Adrenal gland (tissue), 12 donors: ENCODE results near the gene PRKN. TPM values are rescaled to one million over a fixed set of nuclear protein-coding genes. Genes with fewer than 3 reads are reported as not detected.

ENCODE experiments used
- DNase-seq, 7 donors: peaks; one replicate each; pipeline ENCODE4 v3.0.0-alpha.2; 2019 to 2020
- H3K27ac ChIP-seq, 5 donors: fragments of 200-600 bp; sonication (generic) in 4 of 5; 1 replicate in 3 of 5; 2 replicates in 2 of 5; pipeline versions ENCODE4 v1.5.1 to v1.8.0; 2016 to 2020; ENCODE audit warnings: mild to moderate bottlenecking in 1 of 5
- H3K27me3 ChIP-seq: fragments of 200-600 bp; 2 replicates; pipeline ENCODE4 v1.8.0; 2021
- H3K36me3 ChIP-seq, 2 donors: fragments of 200-600 bp; replicated peaks in 1 of 2; 1 replicate in 1 of 2; 2 replicates in 1 of 2; pipeline versions ENCODE4 v1.5.1 to v1.8.0; 2018 to 2022
- H3K4me1 ChIP-seq, 2 donors: fragments of 200-600 bp; replicated peaks in 1 of 2; 1 replicate in 1 of 2; 2 replicates in 1 of 2; pipeline versions ENCODE4 v1.5.1 to v1.8.0; 2018 to 2021
- H3K4me3 ChIP-seq, 4 donors: fragments of 200-600 bp; sonication (generic) in 3 of 4; one replicate each; pipeline ENCODE4 v1.5.1; 2016 to 2018
- H3K9me3 ChIP-seq, 3 donors: fragments of 200-600 bp; sonication (generic) in 1 of 3; replicated peaks in 1 of 3; 1 replicate in 2 of 3; 2 replicates in 1 of 3; pipeline versions ENCODE4 v1.5.1 to v1.8.0; 2016 to 2021
- CTCF ChIP-seq, 6 experiments: fragments of 450-650 bp in 4 of 6; fragments of 200-600 bp in 2 of 6; sonication (generic) in 1 of 6; IDR thresholded peaks; 1 replicate in 5 of 6; 2 replicates in 1 of 6; pipeline versions ENCODE4 v1.5.1 to v1.8.0; 2016 to 2021; ENCODE audit warnings: antibody characterized with exemption in 6 of 6, mild to moderate bottlenecking in 2 of 6, moderate library complexity in 1 of 6
- POLR2A ChIP-seq, 2 donors: fragments of 450-650 bp; IDR thresholded peaks; one replicate each; pipeline ENCODE4 v1.6.1; 2017; ENCODE audit warnings: antibody characterized with exemption in 2 of 2, mild to moderate bottlenecking in 2 of 2, moderate library complexity in 1 of 2
- WGBS, 4 donors: extraction: QIAGEN DNeasy Blood & Tissue Kit in 2 of 4; methylation state at CpG; one replicate each; pipeline versions ENCODE4 v1.1.5 to v1.1.7; 2013 to 2017; 5-methylcytosine and 5-hydroxymethylcytosine counted together
- intact Hi-C, 2 donors: fragments of 100-400 bp; cut with DNase I; formaldehyde crosslinking; loops; one replicate each; pipeline versions ENCODE4 v1.14.1 to v1.15.0; 2022 to 2023
- polyA plus RNA-seq, 3 donors: library from polyadenylated mRNA; stranded (reverse); fragments of 200-250 nt in 2 of 3; fragments of 350-450 nt in 1 of 3; fragmentation: Illumina TruSeq in 1 of 3; extraction: RNeasy Lipid Tissue Mini Kit (QIAGEN cat#74804) in 1 of 3; gene quantifications; one replicate each; pipeline ENCODE4 v1.2.3, GENCODE V29; 2013 to 2014
- total RNA-seq, 9 donors: library from RNA; depleted of rRNA in 4 of 9; stranded (reverse); fragments of >200 nt in 4 of 9; fragments of 120-200 nt in 1 of 9; fragmentation: NEBNext Ultra II Directional in 1 of 9; extraction: Animal tissue kit (Norgen Biotek cat#: 25700) in 1 of 9; gene quantifications; one replicate each; pipeline versions ENCODE4 v1.1.0 to v1.2.4, GENCODE V29; 2013 to 2023
- donor health status: healthy with polysubstance abuse.
- donor health status: Bipolar disorder and iron deficiency.
- donor health status: DM: yes; HTN: yes; CAD: no.
- donor health status: DM: no; HTN: no; CAD: no.
- donor health status: DM: no; HTN: no; CAD: no.
- donor health status: DM: yes; HTN: yes; CAD: no.

Gene PRKN
- total and polyA plus RNA-seq, 12 donors, result 1.9 to 159 (median 13.3) TPM

GRCh38 chr6:162019349-162019748, 708.2 kb downstream of the PRKN start:
- no peak overlapping the region for H3K27ac ChIP-seq
- no peak overlapping the region for H3K4me3 ChIP-seq
- intact Hi-C loops, result no loop called here
- no peak for TF ChIP-seq POLR2A (IDR thresholded peaks at IDR 0.05)
- TF ChIP-seq CTCF (IDR thresholded peaks at IDR 0.05), result no peak
- WGBS, 4 donors, result 41 to 61% (median 50%) methylated on average over 6 of the region's 6 CpGs
- no peaks in the 10 kb centered on the region for H3K9me3 ChIP-seq
- no peaks in the 10 kb centered on the region for H3K36me3 ChIP-seq
- no peaks in the 10 kb centered on the region for H3K27me3 ChIP-seq
- no peaks in the 10 kb centered on the region for H3K4me1 ChIP-seq
- DNase-seq, result no peak

- 68 to 85% (median 74%) methylated on average over 5 of the region's 5 CpGs for WGBS, 4 donors
- Histone ChIP-seq H3K4me1 (no peaks in the 10 kb centered on the region), H3K27me3 (no peaks in the 10 kb centered on the region), H3K9me3 (no peaks in the 10 kb centered on the region), H3K27ac (no peak overlapping the region), H3K36me3 (no peaks in the 10 kb centered on the region), H3K4me3 (no peak overlapping the region)
- TF ChIP-seq CTCF (IDR thresholded peaks at IDR 0.05) (no peak), POLR2A (IDR thresholded peaks at IDR 0.05) (no peak)
- no peak for DNase-seq
- intact Hi-C loops, result no loop called here
These were observed 710.0 kb downstream of the PRKN start for GRCh38 chr6:162017536-162017935.

GRCh38 chr6:162014069-162014811, 713.3 kb downstream of the PRKN start:
- no peak overlapping the region for H3K27ac ChIP-seq
- DNase-seq, result no peak
- H3K27me3 ChIP-seq, result no peaks in the 10 kb centered on the region
- H3K4me3 ChIP-seq, result no peak overlapping the region
- H3K9me3 ChIP-seq, result no peaks in the 10 kb centered on the region
- 79 to 90% (median 86%) methylated on average over 11 to 13 of the region's 13 CpGs for WGBS, 4 donors
- TF ChIP-seq CTCF (IDR thresholded peaks at IDR 0.05) (no peak), POLR2A (IDR thresholded peaks at IDR 0.05) (no peak)
- H3K4me1 ChIP-seq, result no peaks in the 10 kb centered on the region
- no peaks in the 10 kb centered on the region for H3K36me3 ChIP-seq
- intact Hi-C loops, result no loop called here

GRCh38 chr6:162005372-162005771, 722.2 kb downstream of the PRKN start:
- no peak for DNase-seq
- TF ChIP-seq CTCF (IDR thresholded peaks at IDR 0.05) (no peak), POLR2A (IDR thresholded peaks at IDR 0.05) (no peak)
- 77 to 84% (median 79%) methylated on average over 4 of the region's 4 CpGs for WGBS, 4 donors

More at GRCh38 chr6:162005372-162005771, 722.2 kb downstream of the PRKN start:
- intact Hi-C loops, result no loop called here
- H3K27ac ChIP-seq, result no peak overlapping the region
- H3K36me3 ChIP-seq, result no peaks in the 10 kb centered on the region
- H3K9me3 ChIP-seq, result no peaks in the 10 kb centered on the region
- no peaks in the 10 kb centered on the region for H3K4me1 ChIP-seq
- no peaks in the 10 kb centered on the region for H3K27me3 ChIP-seq
- no peak overlapping the region for H3K4me3 ChIP-seq
